Cardiac muscle cell (in vitro differentiated cells and primary cell): Measurements from ENCODE around the gene JRKL. TPM values are rescaled to one million over a fixed set of nuclear protein-coding genes. Genes with fewer than 3 reads are reported as not detected.
"Not testable (repeated sequence)": the region's sequence is repeated elsewhere in the genome, so short reads cannot be mapped to it uniquely, and the experiment has no call there.

ENCODE experiments used
- DNase-seq, 2 donors: peaks; one replicate each; pipeline versions ENCODE4 v3.0.0 to v3.0.0-alpha.2; 2010 to 2017; ENCODE audit warnings: low read depth in 1 of 2, low spot score in 1 of 2
- H3K27ac ChIP-seq: fragments of 200-600 bp; sonication (generic); 2 replicates; pipeline ENCODE4 v1.5.1; 2016
- H3K27me3 ChIP-seq: fragments of 200-600 bp; sonication (generic); 2 replicates; pipeline ENCODE4 v1.6.0; 2016; ENCODE audit warnings: control low read depth
- H3K36me3 ChIP-seq: fragments of 200-600 bp; sonication (generic); 2 replicates; pipeline ENCODE4 v1.5.1; 2016; ENCODE audit warnings: control low read depth
- H3K4me1 ChIP-seq: fragments of 200-600 bp; sonication (generic); 2 replicates; pipeline ENCODE4 v1.8.1; 2017; ENCODE audit warnings: low read depth, mild to moderate bottlenecking, mixed run types
- H3K4me3 ChIP-seq: fragments of 200-600 bp; sonication (generic); 2 replicates; pipeline ENCODE4 v1.5.1; 2016; ENCODE audit warnings: mild to moderate bottlenecking
- H3K9me3 ChIP-seq: fragments of 200-600 bp; sonication (generic); 2 replicates; pipeline ENCODE4 v1.5.1; 2017; ENCODE audit warnings: low read depth, mild to moderate bottlenecking, control low read depth
- polyA plus RNA-seq: library from polyadenylated mRNA; unstranded; fragments of >200 nt; fragmentation: Nextera tagmentation; extraction: Ambion mirVana; gene quantifications from 2 replicates; pipeline ENCODE4 v1.2.1, GENCODE V29; 2016
- total RNA-seq: library from RNA; depleted of rRNA; stranded (reverse); fragments of >200 nt; gene quantifications from 2 replicates; pipeline ENCODE4 v1.2.3, GENCODE V29; 2016
- TF ChIP-seq, protein P1 (sequence below): IDR thresholded peaks from 2 replicates; pipeline ENCODE4 v1.5.1; 2012; ENCODE audit warnings: low read depth, mild to moderate bottlenecking, low read length

JRKL gene
- total and polyA plus RNA-seq, 2 experiments from 2014 or later = 3.8 to 7.1 TPM

DNA sequence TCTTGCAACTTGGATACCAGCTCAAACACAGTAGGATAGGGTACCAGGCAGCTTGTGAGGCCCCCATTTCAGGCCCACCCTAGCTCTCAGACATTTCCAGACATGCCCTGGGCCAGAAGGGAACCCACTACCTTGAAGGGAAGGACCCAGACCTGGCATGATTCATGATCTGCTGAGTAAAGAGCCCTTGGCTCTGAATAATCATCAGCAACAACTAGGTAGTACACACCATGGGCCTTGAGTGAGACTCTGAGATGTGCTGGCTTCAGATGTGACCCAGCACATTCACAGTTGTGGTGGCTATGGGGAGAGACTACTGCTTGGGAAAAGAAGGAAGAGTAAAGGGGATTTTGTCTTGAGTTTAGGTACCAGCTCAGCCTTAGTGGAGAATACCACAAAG is 23.6 kb downstream of the JRKL start:
- TF ChIP-seq, protein P1, sequence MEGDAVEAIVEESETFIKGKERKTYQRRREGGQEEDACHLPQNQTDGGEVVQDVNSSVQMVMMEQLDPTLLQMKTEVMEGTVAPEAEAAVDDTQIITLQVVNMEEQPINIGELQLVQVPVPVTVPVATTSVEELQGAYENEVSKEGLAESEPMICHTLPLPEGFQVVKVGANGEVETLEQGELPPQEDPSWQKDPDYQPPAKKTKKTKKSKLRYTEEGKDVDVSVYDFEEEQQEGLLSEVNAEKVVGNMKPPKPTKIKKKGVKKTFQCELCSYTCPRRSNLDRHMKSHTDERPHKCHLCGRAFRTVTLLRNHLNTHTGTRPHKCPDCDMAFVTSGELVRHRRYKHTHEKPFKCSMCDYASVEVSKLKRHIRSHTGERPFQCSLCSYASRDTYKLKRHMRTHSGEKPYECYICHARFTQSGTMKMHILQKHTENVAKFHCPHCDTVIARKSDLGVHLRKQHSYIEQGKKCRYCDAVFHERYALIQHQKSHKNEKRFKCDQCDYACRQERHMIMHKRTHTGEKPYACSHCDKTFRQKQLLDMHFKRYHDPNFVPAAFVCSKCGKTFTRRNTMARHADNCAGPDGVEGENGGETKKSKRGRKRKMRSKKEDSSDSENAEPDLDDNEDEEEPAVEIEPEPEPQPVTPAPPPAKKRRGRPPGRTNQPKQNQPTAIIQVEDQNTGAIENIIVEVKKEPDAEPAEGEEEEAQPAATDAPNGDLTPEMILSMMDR = no peak
- DNase-seq = no peak
- H3K9me3 ChIP-seq = no peaks in the 10 kb centered on the region
- H3K27ac ChIP-seq = no peak overlapping the region
- no peaks in the 10 kb centered on the region for H3K36me3 ChIP-seq
- no peaks in the 10 kb centered on the region for H3K27me3 ChIP-seq
- H3K4me3 ChIP-seq = no peak overlapping the region
- H3K4me1 ChIP-seq = no peaks in the 10 kb centered on the region

DNA sequence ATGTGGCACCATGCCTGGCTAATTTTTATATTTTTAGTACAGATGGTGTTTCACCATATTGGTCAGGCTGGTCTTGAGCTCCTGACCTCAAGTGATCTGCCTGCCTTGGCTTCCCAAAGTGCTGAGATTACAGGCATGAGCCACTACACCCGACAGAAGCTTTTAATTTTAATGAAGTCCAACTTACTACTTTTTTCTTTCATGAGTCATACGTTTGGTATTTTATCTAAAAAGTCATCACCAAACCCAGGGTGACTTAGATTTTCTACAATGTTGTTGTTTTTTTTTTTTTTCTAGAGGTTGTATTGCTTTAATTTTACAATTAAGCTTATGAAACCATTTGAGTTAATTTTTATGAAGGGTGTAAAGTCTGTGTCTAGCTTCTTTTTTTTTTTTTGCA is 34.9 kb downstream of the JRKL start:
- Histone ChIP-seq H3K4me3 (no peak overlapping the region), H3K27me3 (no peaks in the 10 kb centered on the region), H3K27ac (no peak overlapping the region), H3K9me3 (no peaks in the 10 kb centered on the region), H3K4me1 (no peaks in the 10 kb centered on the region), H3K36me3 (no peaks in the 10 kb centered on the region)
- DNase-seq = peak in 1 of 2 donors; percentile 50
- TF ChIP-seq, protein P1 = no peak

DNA sequence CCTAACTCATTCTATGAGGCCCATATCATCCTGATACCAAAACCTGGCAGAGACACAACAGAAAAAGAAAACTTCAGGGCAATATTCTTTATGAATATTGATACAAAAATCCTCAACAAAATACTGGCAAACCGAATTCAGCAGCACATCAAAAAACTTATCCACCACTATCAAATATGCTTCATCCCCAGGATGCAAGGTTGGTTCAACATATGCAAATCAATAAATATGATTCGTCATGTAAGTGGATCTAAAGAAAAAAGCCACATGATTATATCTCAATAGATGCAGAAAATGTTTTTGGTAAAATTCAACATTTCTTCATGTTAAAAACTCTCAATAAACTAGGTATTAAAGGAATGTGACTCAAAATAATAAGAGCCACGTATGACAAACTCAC is 40.9 kb downstream of the JRKL start:
- no peak for DNase-seq
- H3K36me3 ChIP-seq = no peaks in the 10 kb centered on the region
- H3K9me3 ChIP-seq = no peaks in the 10 kb centered on the region
- TF ChIP-seq, protein P1 = no peak
- H3K27ac ChIP-seq = no peak overlapping the region
- H3K4me3 ChIP-seq = no peak overlapping the region
- H3K27me3 ChIP-seq = no peaks in the 10 kb centered on the region
- peaks cover 7% of the 10 kb centered on the region for H3K4me1 ChIP-seq

DNA sequence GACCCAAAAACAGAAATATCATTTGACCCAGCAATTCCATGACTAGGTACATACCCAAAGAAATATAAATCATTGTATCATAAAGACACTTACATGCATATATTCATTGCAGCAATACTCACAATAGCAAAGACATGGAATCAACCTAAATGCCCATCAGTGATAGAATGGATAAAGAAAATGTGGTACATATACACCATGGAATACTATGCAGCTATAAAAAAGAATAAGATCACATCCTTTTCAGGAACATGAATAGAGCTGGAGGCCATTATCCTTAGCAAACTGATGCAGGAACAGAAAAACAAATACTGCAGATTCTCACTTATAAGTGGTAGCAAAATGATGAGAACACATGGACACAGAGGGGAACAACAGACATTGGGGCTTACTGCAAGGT is 42.8 kb downstream of the JRKL start:
- DNase-seq, H3K9me3 ChIP-seq, H3K4me1 ChIP-seq, H3K36me3 ChIP-seq, H3K27ac ChIP-seq, H3K27me3 ChIP-seq, H3K4me3 ChIP-seq: not testable (repeated sequence)

Other genes with a start within 250 kb of the JRKL start
- 6.3 and 8.2 TPM in 2 replicates for gene MAML2, start 46.8 kb upstream of the JRKL start, total RNA-seq
- gene MAML2, start 46.8 kb upstream of the JRKL start, polyA plus RNA-seq = 1.1 and 5.5 TPM in 2 replicates
- 6.1 and 17.3 TPM in 2 replicates for gene CCDC82, start 101 bp upstream of the JRKL start, total RNA-seq
- 17.3 and 20.3 TPM in 2 replicates for gene CCDC82, start 101 bp upstream of the JRKL start, polyA plus RNA-seq